Measurements from ENCODE around the gene SPACA1.

The SPACA1 gene

GRCh38 chr6:88105741-88106340 is 58.2 kb downstream of the SPACA1 start:
- DNase-seq (ENCODE audit: low read depth in 2 of 2): no peak

- no peak for DNase-seq (ENCODE audit: low read depth in 2 of 2)
Measured at GRCh38 chr6:88107241-88107640, 59.6 kb downstream of the SPACA1 start.

- DNase-seq (ENCODE audit: low read depth in 2 of 2): no peak
Measured at GRCh38 chr6:88111991-88112390, 64.3 kb downstream of the SPACA1 start.

- DNase-seq (ENCODE audit: low read depth in 2 of 2): no peak
Measured at GRCh38 chr6:88114838-88115237, 67.2 kb downstream of the SPACA1 start.

GRCh38 chr6:88115307-88115706 is 67.7 kb downstream of the SPACA1 start:
- DNase-seq (ENCODE audit: low read depth in 2 of 2): no peak

- no peak for DNase-seq (ENCODE audit: low read depth in 2 of 2)
Measured at GRCh38 chr6:88116276-88116675, 68.6 kb downstream of the SPACA1 start.
